Activated CD8-positive, alpha-beta memory T cell treated with anti-CD3 and anti-CD28 coated beads, Interleukin-2, amount 10 ng/mL, durations not matched to agents 7 days and 5 days (primary cell): ENCODE measurements around the gene FEZF2. TPM values are rescaled to one million over a fixed set of nuclear protein-coding genes. Genes with fewer than 3 reads are reported as not detected.
A peak's percentile ranks its signal among the peaks of the same experiment; 100 is the strongest.

Source experiments
- ATAC-seq: fragments of 150-1000 bp; cut with Tn5 transposase; one replicate; pipeline ENCODE4 v1.10.0; 2021; ENCODE audit warnings: moderate library complexity
- CTCF ChIA-PET: fragments of 350-600 bp; sonication (Branson Sonifier 250); formaldehyde crosslinking; loops from one replicate; lab custom pipeline; 2021; ENCODE audit warnings: antibody characterized with exemption; lab: Charles Lee
- DNase-seq: peaks from one replicate; pipeline ENCODE4 v3.0.0-alpha.2; 2020
- H3K27ac Mint-ChIP-seq: one replicate; pipeline ENCODE4 v1.8.0; 2021; ENCODE audit warnings: mild to moderate bottlenecking, mixed read lengths
- H3K27me3 Mint-ChIP-seq: one replicate; pipeline ENCODE4 v1.8.0; 2021; ENCODE audit warnings: mixed read lengths
- H3K36me3 Mint-ChIP-seq: one replicate; pipeline ENCODE4 v1.8.0; 2021; ENCODE audit warnings: mild to moderate bottlenecking, mixed read lengths
- H3K4me1 Mint-ChIP-seq: one replicate; pipeline ENCODE4 v1.8.0; 2021; ENCODE audit warnings: mixed read lengths
- H3K4me3 Mint-ChIP-seq: one replicate; pipeline ENCODE4 v1.8.0; 2021; ENCODE audit warnings: mild to moderate bottlenecking, moderate library complexity, mixed read lengths
- H3K9me3 Mint-ChIP-seq: one replicate; pipeline ENCODE4 v1.8.0; 2022; ENCODE audit warnings: low read depth, mixed read lengths
- total RNA-seq, 2 experiments: library from RNA; stranded (reverse); gene quantifications; one replicate each; pipeline ENCODE4 v1.2.3, GENCODE V29; 2021

FEZF2 gene
- not detected for total RNA-seq

- Mint-ChIP-seq H3K27me3 (peaks cover 91% of the 10 kb centered on the region), H3K4me3 (no peak within 1 kb of the TSS), H3K9me3 (no peaks in the 10 kb centered on the region), H3K36me3 (peaks cover 11% of the 10 kb centered on the region), H3K4me1 (peaks cover 4% of the 10 kb centered on the region), H3K27ac (peak within 1 kb of the TSS; percentile 40)
- DNase-seq (no peak), ATAC-seq (no peak)
- CTCF ChIA-PET: no interaction called here
Measured at GRCh38 chr3:62373215-62373614, at the start of gene FEZF2. Gene FEZF2 (minus strand): TSS chr3:62373550. CDS start chr3:62372868, 682 bp downstream.

- H3K4me3 Mint-ChIP-seq: no peak overlapping the region
Measured at GRCh38 chr3:62421207-62421606, 47.9 kb upstream of the FEZF2 start.

GRCh38 chr3:62416144-62416543 is 42.8 kb upstream of the FEZF2 start:
- Mint-ChIP-seq H3K9me3 (no peaks in the 10 kb centered on the region), H3K4me3 (no peak overlapping the region), H3K4me1 (no peaks in the 10 kb centered on the region), H3K27ac (no peak overlapping the region), H3K27me3 (no peaks in the 10 kb centered on the region), H3K36me3 (no peaks in the 10 kb centered on the region)
- no peak for DNase-seq
- CTCF ChIA-PET: no interaction called here
- no peak for ATAC-seq

More at GRCh38 chr3:62421207-62421606, 47.9 kb upstream of the FEZF2 start:
- no peak for ATAC-seq
- no peaks in the 10 kb centered on the region for H3K27me3 Mint-ChIP-seq
- no peaks in the 10 kb centered on the region for H3K36me3 Mint-ChIP-seq
- DNase-seq: no peak
- no peak overlapping the region for H3K27ac Mint-ChIP-seq
- H3K4me1 Mint-ChIP-seq: no peaks in the 10 kb centered on the region
- CTCF ChIA-PET: no interaction called here
- no peaks in the 10 kb centered on the region for H3K9me3 Mint-ChIP-seq

GRCh38 chr3:62415312-62415801 is 42.0 kb upstream of the FEZF2 start:
- H3K27me3 Mint-ChIP-seq: no peaks in the 10 kb centered on the region
- no peaks in the 10 kb centered on the region for H3K4me1 Mint-ChIP-seq
- H3K36me3 Mint-ChIP-seq: no peaks in the 10 kb centered on the region
- H3K9me3 Mint-ChIP-seq: no peaks in the 10 kb centered on the region
- no peak for DNase-seq
- CTCF ChIA-PET: no interaction called here
- H3K27ac Mint-ChIP-seq: no peak overlapping the region
- no peak overlapping the region for H3K4me3 Mint-ChIP-seq
- no peak for ATAC-seq

GRCh38 chr3:62414786-62415185 is 41.4 kb upstream of the FEZF2 start:
- CTCF ChIA-PET: no interaction called here
- Mint-ChIP-seq H3K27ac (no peak overlapping the region), H3K27me3 (peaks cover 5% of the 10 kb centered on the region), H3K4me1 (no peaks in the 10 kb centered on the region), H3K36me3 (no peaks in the 10 kb centered on the region), H3K4me3 (no peak overlapping the region), H3K9me3 (no peaks in the 10 kb centered on the region)
- DNase-seq (no peak), ATAC-seq (no peak)

GRCh38 chr3:62413687-62414086 is 40.3 kb upstream of the FEZF2 start:
- H3K27ac Mint-ChIP-seq: no peak overlapping the region
- no peak for ATAC-seq
- H3K27me3 Mint-ChIP-seq: peaks cover 5% of the 10 kb centered on the region
- no peaks in the 10 kb centered on the region for H3K36me3 Mint-ChIP-seq
- DNase-seq: no peak
- CTCF ChIA-PET: no interaction called here
- H3K9me3 Mint-ChIP-seq: no peaks in the 10 kb centered on the region
- no peak overlapping the region for H3K4me3 Mint-ChIP-seq
- no peaks in the 10 kb centered on the region for H3K4me1 Mint-ChIP-seq

- Mint-ChIP-seq H3K4me1 (no peaks in the 10 kb centered on the region), H3K4me3 (no peak overlapping the region), H3K36me3 (no peaks in the 10 kb centered on the region), H3K27me3 (peaks cover 17% of the 10 kb centered on the region), H3K27ac (no peak overlapping the region), H3K9me3 (no peaks in the 10 kb centered on the region)
- CTCF ChIA-PET: no interaction called here
- no peak for ATAC-seq
- no peak for DNase-seq
Measured at GRCh38 chr3:62406945-62407344, 33.6 kb upstream of the FEZF2 start.

GRCh38 chr3:62405566-62405965 is 32.2 kb upstream of the FEZF2 start:
- CTCF ChIA-PET: no interaction called here
- Mint-ChIP-seq H3K27me3 (peaks cover 17% of the 10 kb centered on the region), H3K36me3 (no peaks in the 10 kb centered on the region), H3K4me3 (no peak overlapping the region), H3K4me1 (no peaks in the 10 kb centered on the region), H3K27ac (no peak overlapping the region), H3K9me3 (no peaks in the 10 kb centered on the region)
- ATAC-seq: no peak
- no peak for DNase-seq

GRCh38 chr3:62405135-62405534 is 31.8 kb upstream of the FEZF2 start:
- H3K4me1 Mint-ChIP-seq: no peaks in the 10 kb centered on the region
- H3K27me3 Mint-ChIP-seq: peaks cover 15% of the 10 kb centered on the region
- H3K9me3 Mint-ChIP-seq: no peaks in the 10 kb centered on the region
- no peak overlapping the region for H3K27ac Mint-ChIP-seq
- no peak for DNase-seq
- CTCF ChIA-PET: interaction anchor here (0.6 kb wide), 1 partner anchor 933 kb away, joined by 3 read pairs; no protein-coding TSS in a partner anchor
- H3K36me3 Mint-ChIP-seq: no peaks in the 10 kb centered on the region
- H3K4me3 Mint-ChIP-seq: no peak overlapping the region
- no peak for ATAC-seq

- Mint-ChIP-seq H3K4me1 (no peaks in the 10 kb centered on the region), H3K36me3 (no peaks in the 10 kb centered on the region), H3K27me3 (peaks cover 11% of the 10 kb centered on the region), H3K4me3 (no peak overlapping the region), H3K27ac (no peak overlapping the region), H3K9me3 (no peaks in the 10 kb centered on the region)
- CTCF ChIA-PET: interaction anchor here (0.6 kb wide), 1 partner anchor 933 kb away, joined by 3 read pairs; no protein-coding TSS in a partner anchor
- DNase-seq (no peak), ATAC-seq (no peak)
Measured at GRCh38 chr3:62404321-62404720, 31.0 kb upstream of the FEZF2 start.

GRCh38 chr3:62403765-62404164 is 30.4 kb upstream of the FEZF2 start:
- ATAC-seq (no peak), DNase-seq (no peak)
- CTCF ChIA-PET: no interaction called here
- H3K36me3 Mint-ChIP-seq: no peaks in the 10 kb centered on the region
- no peak overlapping the region for H3K27ac Mint-ChIP-seq
- H3K27me3 Mint-ChIP-seq: peaks cover 11% of the 10 kb centered on the region
- no peaks in the 10 kb centered on the region for H3K4me1 Mint-ChIP-seq
- no peak overlapping the region for H3K4me3 Mint-ChIP-seq
- H3K9me3 Mint-ChIP-seq: no peaks in the 10 kb centered on the region

- ATAC-seq (no peak), DNase-seq (no peak)
- Mint-ChIP-seq H3K9me3 (no peaks in the 10 kb centered on the region), H3K4me1 (no peaks in the 10 kb centered on the region), H3K4me3 (no peak overlapping the region), H3K36me3 (no peaks in the 10 kb centered on the region), H3K27ac (no peak overlapping the region), H3K27me3 (no peaks in the 10 kb centered on the region)
- CTCF ChIA-PET: no interaction called here
Measured at GRCh38 chr3:62392626-62393292, 19.4 kb upstream of the FEZF2 start.

- H3K9me3 Mint-ChIP-seq: no peaks in the 10 kb centered on the region
- H3K4me1 Mint-ChIP-seq: no peaks in the 10 kb centered on the region
- H3K27ac Mint-ChIP-seq: no peak overlapping the region
- no peak for DNase-seq
- H3K27me3 Mint-ChIP-seq: no peaks in the 10 kb centered on the region
- ATAC-seq: no peak
- H3K4me3 Mint-ChIP-seq: no peak overlapping the region
- H3K36me3 Mint-ChIP-seq: no peaks in the 10 kb centered on the region
- CTCF ChIA-PET: no interaction called here
Measured at GRCh38 chr3:62387251-62387650, 13.9 kb upstream of the FEZF2 start.

- Mint-ChIP-seq H3K9me3 (no peaks in the 10 kb centered on the region), H3K27ac (no peak overlapping the region), H3K4me3 (no peak overlapping the region), H3K27me3 (peaks cover 67% of the 10 kb centered on the region), H3K4me1 (peaks cover under 1% of the 10 kb centered on the region), H3K36me3 (peaks cover 3% of the 10 kb centered on the region)
- CTCF ChIA-PET: interaction anchor here (0.6 kb wide), 1 partner anchor 66 kb away, joined by 4 read pairs; no protein-coding TSS in a partner anchor
- ATAC-seq: no peak
- DNase-seq: no peak
Measured at GRCh38 chr3:62379321-62379798, 6.0 kb upstream of the FEZF2 start.
